Panc1 (cell line): ENCODE measurements around the gene FAM98A. TPM values are rescaled to one million over a fixed set of nuclear protein-coding genes. Genes with fewer than 3 reads are reported as not detected.
A peak's percentile ranks its signal among the peaks of the same experiment; 100 is the strongest.

ENCODE experiments used
- ATAC-seq: fragments of 200-7000 bp; cut with Tn5 transposase; 2 replicates; pipeline ENCODE4 v1.9.1; 2020; ENCODE audit warnings: mild to moderate bottlenecking, moderate library complexity
- BruUV-seq: library from RNA; stranded (reverse); fragments of 400-500 nt; replicated peaks from 2 replicates; lab custom pipeline; 2021; lab: Mats Ljungman, UMichigan
- CTCF ChIA-PET: fragments of 300-600 bp; sonication (Branson Sonifier 250); formaldehyde crosslinking; loops from one replicate; lab custom pipeline; 2022; ENCODE audit warnings: antibody characterized with exemption; lab: Charles Lee
- POLR2A ChIA-PET: fragments of 300-600 bp; sonication (Branson Sonifier 250); formaldehyde crosslinking; loops from one replicate; lab custom pipeline; 2022; ENCODE audit warnings: antibody characterized with exemption; lab: Charles Lee
- DNase-seq: peaks from one replicate; pipeline ENCODE4 v3.0.0-alpha.2; 2010; ENCODE audit warnings: low read depth, low spot score
- H3K27ac ChIP-seq: 2 replicates; pipeline ENCODE4 v1.5.1; 2011; ENCODE audit warnings: mild to moderate bottlenecking, low read length, inconsistent platforms
- H3K27me3 ChIP-seq: fragments of 200-500 bp; sonication (Bioruptor generic); 2 replicates; pipeline ENCODE4 v1.6.0; 2014; ENCODE audit warnings: low read length, inconsistent platforms; ENCODE audit not compliant: control insufficient read depth, insufficient read depth
- H3K36me3 ChIP-seq: fragments of 200-500 bp; sonication (Bioruptor generic); 2 replicates; pipeline ENCODE4 v1.5.1; 2014; ENCODE audit warnings: inconsistent platforms, mild to moderate bottlenecking, low read length, moderate library complexity; ENCODE audit not compliant: control insufficient read depth, insufficient read depth
- H3K4me1 ChIP-seq: 2 replicates; pipeline ENCODE4 v1.5.1; 2011; ENCODE audit warnings: inconsistent platforms, mild to moderate bottlenecking, low read length, moderate library complexity; ENCODE audit not compliant: control insufficient read depth, insufficient read depth
- H3K4me3 ChIP-seq, 2 experiments: 2 replicates each; pipeline ENCODE4 v1.5.1; 2011 to 2012; ENCODE audit warnings: low read depth in 2 of 2, low read length in 2 of 2, mild to moderate bottlenecking in 2 of 2, inconsistent platforms in 1 of 2, moderate library complexity in 1 of 2
- H3K9me3 ChIP-seq: fragments of 200-500 bp; sonication (Bioruptor generic); 2 replicates; pipeline ENCODE4 v1.5.1; 2014; ENCODE audit warnings: low read depth, mild to moderate bottlenecking, inconsistent platforms, low read length, moderate library complexity; ENCODE audit not compliant: control insufficient read depth, insufficient read depth
- POLR2AphosphoS5 ChIP-seq: IDR thresholded peaks from 2 replicates; pipeline ENCODE4 v1.6.1; 2012; ENCODE audit warnings: mild to moderate bottlenecking, low read depth, low read length, moderate library complexity
- SIN3A ChIP-seq: IDR thresholded peaks from 2 replicates; pipeline ENCODE4 v1.6.1; 2012; ENCODE audit warnings: low read depth, mild to moderate bottlenecking, low read length, moderate library complexity, borderline replicate concordance; ENCODE audit not compliant: insufficient read depth
- TCF7L2 ChIP-seq: IDR thresholded peaks from 2 replicates; pipeline ENCODE4 v1.6.1; 2011; ENCODE audit warnings: mild to moderate bottlenecking, low read depth, low read length, inconsistent platforms
- in situ Hi-C: cut with HindIII; loops from 2 replicates; pipeline ENCODE4 v1.10.0; 2016; ENCODE audit warnings: low sequenced_read_pairs, low pct_unique_long_range_greater_than_20kb
- intact Hi-C: fragments of 100-400 bp; cut with micrococcal nuclease; formaldehyde crosslinking; loops from one replicate; pipeline ENCODE4 v1.10.0; 2022; ENCODE audit not compliant: unreplicated experiment
- total RNA-seq: library from RNA; stranded (reverse); gene quantifications from one replicate; pipeline ENCODE4 v1.2.1, GENCODE V29; 2021; ENCODE audit not compliant: unreplicated experiment
- TF ChIP-seq, protein P1 (sequence below): fragments of 450-650 bp; IDR thresholded peaks from 2 replicates; pipeline ENCODE4 v1.5.1; 2017; ENCODE audit warnings: mild to moderate bottlenecking
- TF ChIP-seq, protein P2 (sequence below), 2 experiments: IDR thresholded peaks; 2 replicates each; pipeline ENCODE4 v1.6.1; 2011 to 2012; ENCODE audit warnings: low read depth in 2 of 2, control low read depth in 1 of 2, low read length in 1 of 2, mild to moderate bottlenecking in 1 of 2, moderate library complexity in 1 of 2; ENCODE audit not compliant: insufficient read depth in 1 of 2

Gene FAM98A
- total RNA-seq, 1 experiment from 2014 or later, result 39.2 TPM

DNA sequence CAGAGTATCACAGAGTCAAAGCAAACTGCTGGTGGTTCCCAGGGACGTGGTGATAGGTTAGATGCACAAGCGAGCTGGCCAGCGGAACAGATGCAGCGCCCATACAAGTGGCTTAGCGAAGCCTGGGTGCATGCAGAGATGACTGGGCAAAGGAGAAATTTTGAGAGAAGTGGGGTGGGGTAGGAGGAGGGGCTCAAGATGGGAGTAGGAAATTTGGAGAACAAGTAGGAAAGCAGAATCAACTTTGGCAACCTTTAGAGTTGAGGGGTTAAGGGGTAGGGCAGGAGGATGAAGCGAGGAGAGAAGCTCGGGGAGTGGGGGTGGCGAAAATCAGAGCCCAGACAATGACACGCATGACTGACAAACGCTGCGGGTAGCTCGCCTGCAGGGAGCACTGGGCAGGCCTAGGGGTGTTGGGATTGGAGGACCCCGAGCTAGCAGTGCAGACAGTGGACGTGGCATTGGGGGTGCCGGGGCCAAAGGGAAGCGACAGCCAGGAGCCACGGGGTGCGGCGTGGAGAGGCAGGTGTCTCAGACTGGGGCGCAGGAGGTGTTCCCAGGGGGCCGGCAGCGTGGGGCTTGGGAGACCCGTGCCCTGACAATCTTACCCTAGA, 431 bp downstream of the FAM98A start:
- in situ Hi-C loops, result no loop called here
- POLR2A ChIA-PET, result no interaction called here
- H3K27me3 ChIP-seq, result no peaks in the 10 kb centered on the region
- H3K9me3 ChIP-seq, result no peaks in the 10 kb centered on the region
- TF ChIP-seq TCF7L2, result no peak
- no peak for TF ChIP-seq SIN3A
- TF ChIP-seq POLR2AphosphoS5, result no peak
- TF ChIP-seq, protein P1, sequence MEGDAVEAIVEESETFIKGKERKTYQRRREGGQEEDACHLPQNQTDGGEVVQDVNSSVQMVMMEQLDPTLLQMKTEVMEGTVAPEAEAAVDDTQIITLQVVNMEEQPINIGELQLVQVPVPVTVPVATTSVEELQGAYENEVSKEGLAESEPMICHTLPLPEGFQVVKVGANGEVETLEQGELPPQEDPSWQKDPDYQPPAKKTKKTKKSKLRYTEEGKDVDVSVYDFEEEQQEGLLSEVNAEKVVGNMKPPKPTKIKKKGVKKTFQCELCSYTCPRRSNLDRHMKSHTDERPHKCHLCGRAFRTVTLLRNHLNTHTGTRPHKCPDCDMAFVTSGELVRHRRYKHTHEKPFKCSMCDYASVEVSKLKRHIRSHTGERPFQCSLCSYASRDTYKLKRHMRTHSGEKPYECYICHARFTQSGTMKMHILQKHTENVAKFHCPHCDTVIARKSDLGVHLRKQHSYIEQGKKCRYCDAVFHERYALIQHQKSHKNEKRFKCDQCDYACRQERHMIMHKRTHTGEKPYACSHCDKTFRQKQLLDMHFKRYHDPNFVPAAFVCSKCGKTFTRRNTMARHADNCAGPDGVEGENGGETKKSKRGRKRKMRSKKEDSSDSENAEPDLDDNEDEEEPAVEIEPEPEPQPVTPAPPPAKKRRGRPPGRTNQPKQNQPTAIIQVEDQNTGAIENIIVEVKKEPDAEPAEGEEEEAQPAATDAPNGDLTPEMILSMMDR, result no peak
- TF ChIP-seq, protein P2, sequence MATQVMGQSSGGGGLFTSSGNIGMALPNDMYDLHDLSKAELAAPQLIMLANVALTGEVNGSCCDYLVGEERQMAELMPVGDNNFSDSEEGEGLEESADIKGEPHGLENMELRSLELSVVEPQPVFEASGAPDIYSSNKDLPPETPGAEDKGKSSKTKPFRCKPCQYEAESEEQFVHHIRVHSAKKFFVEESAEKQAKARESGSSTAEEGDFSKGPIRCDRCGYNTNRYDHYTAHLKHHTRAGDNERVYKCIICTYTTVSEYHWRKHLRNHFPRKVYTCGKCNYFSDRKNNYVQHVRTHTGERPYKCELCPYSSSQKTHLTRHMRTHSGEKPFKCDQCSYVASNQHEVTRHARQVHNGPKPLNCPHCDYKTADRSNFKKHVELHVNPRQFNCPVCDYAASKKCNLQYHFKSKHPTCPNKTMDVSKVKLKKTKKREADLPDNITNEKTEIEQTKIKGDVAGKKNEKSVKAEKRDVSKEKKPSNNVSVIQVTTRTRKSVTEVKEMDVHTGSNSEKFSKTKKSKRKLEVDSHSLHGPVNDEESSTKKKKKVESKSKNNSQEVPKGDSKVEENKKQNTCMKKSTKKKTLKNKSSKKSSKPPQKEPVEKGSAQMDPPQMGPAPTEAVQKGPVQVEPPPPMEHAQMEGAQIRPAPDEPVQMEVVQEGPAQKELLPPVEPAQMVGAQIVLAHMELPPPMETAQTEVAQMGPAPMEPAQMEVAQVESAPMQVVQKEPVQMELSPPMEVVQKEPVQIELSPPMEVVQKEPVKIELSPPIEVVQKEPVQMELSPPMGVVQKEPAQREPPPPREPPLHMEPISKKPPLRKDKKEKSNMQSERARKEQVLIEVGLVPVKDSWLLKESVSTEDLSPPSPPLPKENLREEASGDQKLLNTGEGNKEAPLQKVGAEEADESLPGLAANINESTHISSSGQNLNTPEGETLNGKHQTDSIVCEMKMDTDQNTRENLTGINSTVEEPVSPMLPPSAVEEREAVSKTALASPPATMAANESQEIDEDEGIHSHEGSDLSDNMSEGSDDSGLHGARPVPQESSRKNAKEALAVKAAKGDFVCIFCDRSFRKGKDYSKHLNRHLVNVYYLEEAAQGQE (IDR thresholded peaks at IDR 0.05; ENCODE audit: insufficient read depth in 1 of 2, low read depth in 2 of 2, low read length in 1 of 2), result no peak
- peaks cover 9% of the 10 kb centered on the region; the same call in 1 of the 2 replicates for H3K36me3 ChIP-seq
- H3K4me3 ChIP-seq, result peak overlapping the region; percentile 95 to 96
- H3K27ac ChIP-seq, result peak overlapping the region; percentile 80
- no TSS peak for BruUV-seq
- intact Hi-C loops, result no loop called here
- H3K4me1 ChIP-seq, result peaks cover 12% of the 10 kb centered on the region; the same call in 1 of the 2 replicates
- CTCF ChIA-PET, result interaction anchor here (0.7 kb wide), 1 partner anchor 393 kb away, joined by 3 read pairs; no protein-coding TSS in a partner anchor
- no peak for DNase-seq
- ATAC-seq, result peak; percentile 5

DNA sequence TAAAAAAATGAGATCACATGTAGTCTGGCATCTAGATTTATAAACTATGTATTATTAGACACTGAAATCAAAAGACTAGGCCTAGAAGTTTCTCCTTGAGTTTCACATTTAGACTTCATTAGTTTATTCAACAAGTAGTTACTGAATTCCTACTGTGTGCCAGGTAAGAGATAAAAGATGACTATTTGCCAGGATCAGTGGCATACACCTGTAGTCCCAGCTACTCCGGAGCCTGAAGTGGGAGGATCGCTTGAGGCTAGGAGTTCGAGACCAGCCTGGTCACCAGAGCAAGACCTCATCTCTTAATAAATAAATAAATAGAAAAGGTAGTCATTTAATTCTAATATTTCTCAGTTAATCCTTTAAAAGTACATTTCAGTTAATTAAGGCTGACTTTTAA, 2.1 kb downstream of the FAM98A start:
- intact Hi-C loops, result no loop called here
- H3K36me3 ChIP-seq, result peaks cover 10% of the 10 kb centered on the region; the same call in 1 of the 2 replicates
- no peaks in the 10 kb centered on the region for H3K27me3 ChIP-seq
- ATAC-seq (no peak), DNase-seq (no peak)
- H3K4me1 ChIP-seq, result peaks cover 12% of the 10 kb centered on the region; the same call in 1 of the 2 replicates
- H3K27ac ChIP-seq, result no peak overlapping the region
- no peak overlapping the region for H3K4me3 ChIP-seq
- no peaks in the 10 kb centered on the region for H3K9me3 ChIP-seq
- BruUV-seq, result no TSS peak
- in situ Hi-C loops, result no loop called here
- no peak for TF ChIP-seq POLR2AphosphoS5
- no peak for TF ChIP-seq TCF7L2
- TF ChIP-seq, protein P1, result no peak
- TF ChIP-seq, protein P2 (IDR thresholded peaks at IDR 0.05; ENCODE audit: insufficient read depth in 1 of 2, low read depth in 2 of 2, low read length in 1 of 2), result no peak
- no peak for TF ChIP-seq SIN3A
- ChIA-PET POLR2A (no interaction called here), CTCF (no interaction called here)
